ENCODE data around the gene PRICKLE3.
"Not testable (repeated sequence)": the region's sequence is repeated elsewhere in the genome, so short reads cannot be mapped to it uniquely, and the experiment has no call there.

Gene PRICKLE3

DNA sequence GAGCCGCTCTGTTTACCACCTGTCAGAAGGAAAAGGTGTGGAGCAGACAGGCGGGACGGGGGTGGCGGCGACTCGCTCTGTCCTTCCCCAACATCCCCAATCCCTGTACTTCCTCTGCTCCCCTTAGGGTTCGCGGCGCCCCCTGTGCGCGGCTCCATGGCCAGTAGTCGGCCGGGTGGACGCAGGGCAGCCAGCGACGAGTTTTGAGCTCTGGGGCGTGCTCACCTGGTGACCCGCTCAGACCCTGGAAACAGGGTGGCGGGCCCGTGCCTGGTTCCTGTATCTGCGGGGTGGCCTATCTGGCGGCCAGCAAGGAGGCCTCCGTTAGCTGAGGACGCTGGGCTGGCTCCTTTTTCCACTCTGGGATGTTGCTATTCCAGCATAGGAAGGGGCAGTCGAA is 29.0 kb downstream of the PRICKLE3 start:
- H3K27ac ChIP-seq, result no peak overlapping the region
- H3K4me3 ChIP-seq (ENCODE audit: low read depth, low read length), result no peak overlapping the region
- no peaks in the 10 kb centered on the region for H3K36me3 ChIP-seq
- no peaks in the 10 kb centered on the region for H3K9me3 ChIP-seq (ENCODE audit: severe bottlenecking)
- DNase-seq, result no peak
- TF ChIP-seq, protein P1, sequence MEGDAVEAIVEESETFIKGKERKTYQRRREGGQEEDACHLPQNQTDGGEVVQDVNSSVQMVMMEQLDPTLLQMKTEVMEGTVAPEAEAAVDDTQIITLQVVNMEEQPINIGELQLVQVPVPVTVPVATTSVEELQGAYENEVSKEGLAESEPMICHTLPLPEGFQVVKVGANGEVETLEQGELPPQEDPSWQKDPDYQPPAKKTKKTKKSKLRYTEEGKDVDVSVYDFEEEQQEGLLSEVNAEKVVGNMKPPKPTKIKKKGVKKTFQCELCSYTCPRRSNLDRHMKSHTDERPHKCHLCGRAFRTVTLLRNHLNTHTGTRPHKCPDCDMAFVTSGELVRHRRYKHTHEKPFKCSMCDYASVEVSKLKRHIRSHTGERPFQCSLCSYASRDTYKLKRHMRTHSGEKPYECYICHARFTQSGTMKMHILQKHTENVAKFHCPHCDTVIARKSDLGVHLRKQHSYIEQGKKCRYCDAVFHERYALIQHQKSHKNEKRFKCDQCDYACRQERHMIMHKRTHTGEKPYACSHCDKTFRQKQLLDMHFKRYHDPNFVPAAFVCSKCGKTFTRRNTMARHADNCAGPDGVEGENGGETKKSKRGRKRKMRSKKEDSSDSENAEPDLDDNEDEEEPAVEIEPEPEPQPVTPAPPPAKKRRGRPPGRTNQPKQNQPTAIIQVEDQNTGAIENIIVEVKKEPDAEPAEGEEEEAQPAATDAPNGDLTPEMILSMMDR (IDR thresholded peaks at IDR 0.05; ENCODE audit: low read depth, low read length), result no peak
- peaks cover 3% of the 10 kb centered on the region for H3K27me3 ChIP-seq (ENCODE audit: insufficient read depth, low read depth, severe bottlenecking)

DNA sequence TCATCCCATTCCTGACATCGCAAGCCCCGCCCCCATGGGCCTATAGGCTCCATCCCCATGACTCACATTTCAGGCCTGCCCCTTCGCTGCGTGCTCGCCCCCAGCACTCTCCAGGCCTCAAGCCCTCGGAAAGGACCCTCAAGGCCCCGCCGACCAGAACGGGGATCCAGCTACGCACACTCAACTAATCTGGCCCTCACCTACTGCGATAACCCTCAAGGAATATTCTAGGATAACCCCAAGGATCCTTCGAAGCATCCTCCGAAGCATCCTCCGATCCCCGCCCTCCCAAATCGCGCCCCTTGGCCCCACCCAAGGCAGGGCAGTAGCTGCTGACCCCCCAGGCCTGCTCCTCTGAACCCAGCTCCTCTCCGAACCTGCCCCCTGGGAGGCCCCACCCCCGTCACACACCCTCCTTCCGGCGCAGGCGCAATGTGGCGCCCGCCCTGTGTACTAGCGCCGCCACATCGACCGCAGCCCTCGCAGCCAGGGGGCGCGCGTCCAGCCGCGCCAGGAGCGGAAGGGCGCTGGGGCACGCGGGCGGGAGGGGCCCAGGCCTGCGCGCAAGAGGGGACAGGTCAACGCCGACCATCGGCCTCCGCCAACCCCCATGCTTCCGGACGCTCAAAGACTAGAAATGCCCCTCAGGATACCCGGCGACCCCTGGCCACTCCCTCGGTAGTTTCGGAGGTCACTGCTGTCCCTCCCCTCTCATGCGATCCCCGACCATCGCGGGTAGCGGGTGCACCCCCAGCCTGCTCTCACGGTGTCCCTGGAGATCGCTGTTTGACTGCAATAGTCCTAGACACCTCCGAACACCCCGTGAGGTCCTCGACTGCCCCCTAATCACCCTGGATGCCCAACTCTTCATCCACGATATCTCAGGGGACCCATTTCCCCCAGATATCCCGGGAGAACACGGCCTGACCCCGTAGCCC is 30.0 kb downstream of the PRICKLE3 start:
- TF ChIP-seq, protein P1 (IDR thresholded peaks at IDR 0.05; ENCODE audit: low read depth, low read length), result peak; percentile 47
- no peaks in the 10 kb centered on the region for H3K9me3 ChIP-seq (ENCODE audit: severe bottlenecking)
- H3K27me3 ChIP-seq (ENCODE audit: insufficient read depth, low read depth, severe bottlenecking), result peaks cover 3% of the 10 kb centered on the region
- H3K27ac ChIP-seq, result peak overlapping the region; percentile 62
- peak overlapping the region; percentile 42 for H3K4me3 ChIP-seq (ENCODE audit: low read depth, low read length)
- peak; percentile 77 for DNase-seq
- H3K36me3 ChIP-seq, result no peaks in the 10 kb centered on the region

DNA sequence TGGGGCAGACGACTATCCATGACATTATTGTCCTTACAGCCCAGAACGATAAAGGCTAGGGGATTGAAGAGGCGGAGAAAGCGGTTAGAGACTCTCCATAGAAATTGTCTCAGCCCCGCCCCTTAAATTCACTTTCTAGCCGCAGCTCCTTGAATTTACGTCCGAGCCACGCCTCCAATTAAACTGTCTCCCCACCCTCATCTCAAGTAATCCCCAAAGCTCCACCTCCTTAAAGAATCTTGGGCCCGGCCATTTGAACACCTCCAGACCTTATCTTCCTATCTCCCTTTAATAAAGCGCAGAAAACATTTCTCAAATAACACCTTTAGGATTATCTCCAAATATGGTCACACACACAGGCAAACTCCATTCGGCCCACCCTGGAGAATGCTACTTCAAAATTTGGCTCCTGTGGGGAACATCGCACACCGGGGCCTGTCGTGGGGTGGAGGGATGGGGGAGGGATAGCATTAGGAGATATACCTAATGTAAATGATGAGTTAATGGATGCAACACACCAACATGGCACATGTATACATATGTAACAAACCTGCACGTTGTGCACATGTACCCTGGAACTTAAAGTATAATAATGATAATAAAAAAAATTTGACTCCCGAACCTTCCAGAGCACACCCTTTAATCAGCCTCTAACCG is 30.8 kb downstream of the PRICKLE3 start:
- peaks cover 3% of the 10 kb centered on the region for H3K27me3 ChIP-seq (ENCODE audit: insufficient read depth, low read depth, severe bottlenecking)
- peak overlapping the region; percentile 42 for H3K4me3 ChIP-seq (ENCODE audit: low read depth, low read length)
- peak; percentile 32 for DNase-seq
- no peak overlapping the region; the same call in 1 of the 2 replicates for H3K27ac ChIP-seq
- H3K36me3 ChIP-seq, result no peaks in the 10 kb centered on the region
- H3K9me3 ChIP-seq (ENCODE audit: severe bottlenecking), result no peaks in the 10 kb centered on the region
- TF ChIP-seq, protein P1 (IDR thresholded peaks at IDR 0.05; ENCODE audit: low read depth, low read length), result no peak

DNA sequence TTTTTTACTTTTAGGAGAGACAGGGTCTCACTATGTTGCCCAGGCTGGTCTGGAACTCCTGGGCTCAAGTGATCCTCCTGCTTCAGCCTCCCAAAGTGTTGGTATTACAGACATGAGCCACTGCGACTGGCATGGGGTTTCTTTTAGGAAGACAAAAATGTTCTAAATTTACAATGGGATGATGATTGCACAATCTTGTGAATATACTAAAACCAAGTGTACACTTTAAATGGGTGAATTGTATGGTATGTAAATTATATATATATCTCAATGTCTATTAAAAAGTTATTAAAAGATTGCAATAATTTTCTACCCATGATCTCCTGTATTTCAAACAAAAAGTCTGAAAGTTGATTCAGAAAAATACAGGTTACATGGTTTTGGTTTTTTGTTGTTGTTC is 32.7 kb downstream of the PRICKLE3 start:
- DNase-seq, result no peak
- Histone ChIP-seq H3K27me3 (ENCODE audit: insufficient read depth, low read depth, severe bottlenecking) (no peaks in the 10 kb centered on the region), H3K9me3 (ENCODE audit: severe bottlenecking) (no peaks in the 10 kb centered on the region), H3K4me3 (ENCODE audit: low read depth, low read length) (no peak overlapping the region), H3K36me3 (no peaks in the 10 kb centered on the region), H3K27ac (no peak overlapping the region)
- TF ChIP-seq, protein P1 (IDR thresholded peaks at IDR 0.05; ENCODE audit: low read depth, low read length), result no peak

DNA sequence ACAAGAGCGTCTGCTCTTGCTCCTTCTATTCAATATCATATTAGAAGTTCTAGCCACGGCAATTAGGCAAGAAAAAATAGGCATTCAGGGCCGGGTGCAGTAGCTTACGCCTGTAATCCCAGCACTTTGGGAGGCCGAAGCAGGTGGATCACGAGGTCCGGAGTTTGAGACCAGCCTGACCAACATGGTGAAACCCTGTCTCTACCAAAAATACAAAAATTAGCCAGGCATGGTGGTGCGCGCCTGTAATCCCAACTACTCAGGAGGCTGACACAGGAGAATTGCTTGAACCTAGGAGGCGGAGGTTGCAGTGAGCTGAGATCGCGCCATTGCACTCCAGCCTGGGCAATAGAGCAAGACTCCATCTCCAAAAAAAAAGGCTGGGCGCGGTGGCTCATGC is 36.9 kb downstream of the PRICKLE3 start:
- H3K4me3 ChIP-seq (ENCODE audit: low read depth, low read length); H3K9me3 ChIP-seq (ENCODE audit: severe bottlenecking); H3K36me3 ChIP-seq; H3K27ac ChIP-seq; DNase-seq; H3K27me3 ChIP-seq (ENCODE audit: insufficient read depth, low read depth, severe bottlenecking): not testable (repeated sequence)

DNA sequence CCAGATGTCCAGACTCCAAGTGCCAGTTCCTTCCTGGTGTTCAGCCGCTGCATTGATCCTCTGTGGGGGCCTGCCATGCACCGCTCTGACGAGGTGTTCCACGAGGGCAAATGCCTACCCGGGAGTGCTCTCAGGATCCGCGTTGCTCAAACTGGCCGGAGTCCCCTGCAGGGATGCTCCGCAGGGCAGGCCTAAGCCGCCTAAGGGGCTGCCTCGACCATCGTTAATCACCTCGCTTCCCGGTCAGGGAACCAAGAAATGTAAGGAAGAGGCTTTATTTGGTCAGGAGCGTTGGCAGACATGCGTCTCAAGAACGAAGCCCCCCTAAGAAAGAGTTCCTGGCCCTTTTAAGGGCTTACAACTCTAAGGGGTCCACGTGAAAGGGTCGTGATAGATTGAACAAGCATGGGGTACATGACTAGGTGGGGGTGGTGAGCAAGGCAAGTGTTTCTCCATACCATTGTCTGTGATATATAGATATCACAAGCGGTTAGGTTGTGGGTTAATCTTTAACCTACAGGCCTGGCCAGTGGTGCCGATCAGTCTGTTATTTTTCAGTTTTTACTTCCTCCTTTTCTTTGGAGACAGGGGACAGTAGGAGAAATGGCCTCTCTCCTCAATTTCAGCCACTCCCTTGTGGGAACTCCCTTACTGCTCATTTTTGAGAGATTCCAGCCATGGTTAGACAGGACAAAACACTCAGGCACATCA is 37.6 kb downstream of the PRICKLE3 start:
- not testable (repeated sequence) for H3K4me3 ChIP-seq (ENCODE audit: low read depth, low read length); DNase-seq; H3K9me3 ChIP-seq (ENCODE audit: severe bottlenecking); H3K27me3 ChIP-seq (ENCODE audit: insufficient read depth, low read depth, severe bottlenecking); H3K27ac ChIP-seq; H3K36me3 ChIP-seq
